ENCODE results near the gene SULF2. TPM values are rescaled to one million over a fixed set of nuclear protein-coding genes. Genes with fewer than 3 reads are reported as not detected.

The SULF2 gene
- total and polyA plus RNA-seq, 5 experiments from 2014 or later = 0.65 to 1.4 TPM; not detected in 3

GRCh38 chr20:47747669-47748031 is 37.6 kb downstream of the SULF2 start:
- no peak for ATAC-seq

GRCh38 chr20:47744803-47745202 is 40.5 kb downstream of the SULF2 start:
- ATAC-seq (no peak), DNase-seq (no peak)
- Mint-ChIP-seq H3K9me3 (no peaks in the 10 kb centered on the region), H3K36me3 (no peaks in the 10 kb centered on the region), H3K4me1 (peaks cover 9 to 22% (median 17%) of the 10 kb centered on the region in 4 donors), H3K4me3 (no peak overlapping the region), H3K27ac (no peak overlapping the region), H3K27me3 (peaks cover 2 to 21% (median 9%) of the 10 kb centered on the region in 5 donors)
- POLR2A ChIA-PET = no interaction called here

More at GRCh38 chr20:47747669-47748031, 37.6 kb downstream of the SULF2 start:
- DNase-seq = no peak
- no peaks in the 10 kb centered on the region for H3K9me3 Mint-ChIP-seq
- POLR2A ChIA-PET = no interaction called here
- H3K27me3 Mint-ChIP-seq = peaks cover 0 to 10% (median 2%) of the 10 kb centered on the region in 5 donors
- H3K4me1 Mint-ChIP-seq = peaks cover 7 to 22% (median 17%) of the 10 kb centered on the region in 4 donors
- peak overlapping the region in 2 of 10 donors; percentile 52 to 74 for H3K27ac Mint-ChIP-seq
- no peaks in the 10 kb centered on the region for H3K36me3 Mint-ChIP-seq
- H3K4me3 Mint-ChIP-seq = no peak overlapping the region

GRCh38 chr20:47743671-47744070 is 41.6 kb downstream of the SULF2 start:
- no peak overlapping the region for H3K27ac Mint-ChIP-seq
- POLR2A ChIA-PET = no interaction called here
- no peak for ATAC-seq
- DNase-seq = no peak
- peaks cover 2 to 21% (median 9%) of the 10 kb centered on the region in 5 donors for H3K27me3 Mint-ChIP-seq
- no peak overlapping the region for H3K4me3 Mint-ChIP-seq
- no peaks in the 10 kb centered on the region for H3K9me3 Mint-ChIP-seq
- H3K36me3 Mint-ChIP-seq = no peaks in the 10 kb centered on the region
- peaks cover 9 to 12% (median 9%) of the 10 kb centered on the region in 4 donors for H3K4me1 Mint-ChIP-seq

GRCh38 chr20:47741669-47742608 is 43.3 kb downstream of the SULF2 start:
- Mint-ChIP-seq H3K4me3 (no peak overlapping the region), H3K4me1 (peaks cover 0 to 4% (median 0%) of the 10 kb centered on the region in 4 donors), H3K36me3 (no peaks in the 10 kb centered on the region), H3K27ac (peak overlapping the region in 1 of 10 donors; percentile 62), H3K9me3 (no peaks in the 10 kb centered on the region), H3K27me3 (peaks cover 2 to 21% (median 9%) of the 10 kb centered on the region in 5 donors)
- no peak for ATAC-seq
- no peak for DNase-seq
- POLR2A ChIA-PET = interaction anchor here (1.0 kb wide), 1 partner anchor 15 kb away, joined by 3 read pairs; no protein-coding TSS in a partner anchor

- POLR2A ChIA-PET = no interaction called here
- Mint-ChIP-seq H3K4me3 (no peak overlapping the region), H3K4me1 (peaks cover 0 to 4% (median 0%) of the 10 kb centered on the region in 4 donors), H3K27me3 (peaks cover 2 to 21% (median 9%) of the 10 kb centered on the region in 5 donors), H3K9me3 (no peaks in the 10 kb centered on the region), H3K36me3 (no peaks in the 10 kb centered on the region), H3K27ac (peak overlapping the region in 2 of 10 donors; percentile 55 to 86)
- DNase-seq = no peak
- ATAC-seq = no peak
These were observed 44.5 kb downstream of the SULF2 start for GRCh38 chr20:47740862-47741184.

GRCh38 chr20:47740121-47740861 is 45.0 kb downstream of the SULF2 start:
- no peaks in the 10 kb centered on the region for H3K36me3 Mint-ChIP-seq
- peaks cover 2 to 21% (median 9%) of the 10 kb centered on the region in 5 donors for H3K27me3 Mint-ChIP-seq
- H3K27ac Mint-ChIP-seq = peak overlapping the region in 1 of 10 donors; percentile 55
- no peaks in the 10 kb centered on the region for H3K9me3 Mint-ChIP-seq
- POLR2A ChIA-PET = no interaction called here
- DNase-seq (no peak), ATAC-seq (no peak)
- no peak overlapping the region for H3K4me3 Mint-ChIP-seq
- peaks cover 0 to 4% (median 2%) of the 10 kb centered on the region in 4 donors for H3K4me1 Mint-ChIP-seq

- peaks cover 2 to 11% (median 4%) of the 10 kb centered on the region in 5 donors for H3K27me3 Mint-ChIP-seq
- no peaks in the 10 kb centered on the region for H3K36me3 Mint-ChIP-seq
- H3K4me1 Mint-ChIP-seq = peaks cover 0 to 5% (median under 1%) of the 10 kb centered on the region in 4 donors
- no peak for DNase-seq
- ATAC-seq = no peak
- H3K9me3 Mint-ChIP-seq = no peaks in the 10 kb centered on the region
- POLR2A ChIA-PET = no interaction called here
- no peak overlapping the region for H3K4me3 Mint-ChIP-seq
- no peak overlapping the region for H3K27ac Mint-ChIP-seq
These were observed 47.4 kb downstream of the SULF2 start for GRCh38 chr20:47737923-47738322.

- Mint-ChIP-seq H3K4me1 (peaks cover 0 to 5% (median under 1%) of the 10 kb centered on the region in 4 donors), H3K9me3 (no peaks in the 10 kb centered on the region), H3K36me3 (no peaks in the 10 kb centered on the region), H3K27me3 (peaks cover 0 to 10% (median 4%) of the 10 kb centered on the region in 5 donors), H3K4me3 (no peak overlapping the region), H3K27ac (no peak overlapping the region)
- ATAC-seq (no peak), DNase-seq (no peak)
- POLR2A ChIA-PET = no interaction called here
These were observed 48.6 kb downstream of the SULF2 start for GRCh38 chr20:47736570-47737152.

- ATAC-seq = no peak
- DNase-seq = no peak
- H3K27ac Mint-ChIP-seq = no peak overlapping the region
- H3K4me3 Mint-ChIP-seq = no peak overlapping the region
- no peaks in the 10 kb centered on the region for H3K9me3 Mint-ChIP-seq
- POLR2A ChIA-PET = no interaction called here
- H3K4me1 Mint-ChIP-seq = peaks cover 0 to 8% (median 0%) of the 10 kb centered on the region in 4 donors
- H3K27me3 Mint-ChIP-seq = peaks cover 0 to 2% (median 0%) of the 10 kb centered on the region in 5 donors
- no peaks in the 10 kb centered on the region for H3K36me3 Mint-ChIP-seq
These were observed 49.6 kb downstream of the SULF2 start for GRCh38 chr20:47735412-47736400.

- POLR2A ChIA-PET = no interaction called here
- no peaks in the 10 kb centered on the region for H3K9me3 Mint-ChIP-seq
- H3K36me3 Mint-ChIP-seq = no peaks in the 10 kb centered on the region
- H3K4me3 Mint-ChIP-seq = no peak overlapping the region
- DNase-seq (no peak), ATAC-seq (no peak)
- peaks cover 0 to 2% (median 0%) of the 10 kb centered on the region in 5 donors for H3K27me3 Mint-ChIP-seq
- peaks cover 0 to 13% (median 0%) of the 10 kb centered on the region in 4 donors for H3K4me1 Mint-ChIP-seq
- peak overlapping the region in 1 of 10 donors; percentile 64 for H3K27ac Mint-ChIP-seq
These were observed 50.4 kb downstream of the SULF2 start for GRCh38 chr20:47734870-47735269.

- no peak overlapping the region for H3K27ac Mint-ChIP-seq
- DNase-seq (no peak), ATAC-seq (no peak)
- no peak overlapping the region for H3K4me3 Mint-ChIP-seq
- peaks cover 0 to 2% (median 0%) of the 10 kb centered on the region in 5 donors for H3K27me3 Mint-ChIP-seq
- peaks cover 6 to 23% (median 7%) of the 10 kb centered on the region in 4 donors for H3K4me1 Mint-ChIP-seq
- H3K36me3 Mint-ChIP-seq = no peaks in the 10 kb centered on the region
- POLR2A ChIA-PET = no interaction called here
- H3K9me3 Mint-ChIP-seq = no peaks in the 10 kb centered on the region
These were observed 51.4 kb downstream of the SULF2 start for GRCh38 chr20:47733892-47734291.

- H3K27ac Mint-ChIP-seq = peak overlapping the region in 2 of 10 donors; percentile 35 to 53
- no peaks in the 10 kb centered on the region for H3K27me3 Mint-ChIP-seq
- POLR2A ChIA-PET = interaction anchor here (0.7 kb wide), 1 partner anchor 281 kb away, joined by 4 read pairs; no protein-coding TSS in a partner anchor
- H3K4me1 Mint-ChIP-seq = peaks cover 20 to 53% (median 36%) of the 10 kb centered on the region in 4 donors
- no peak for DNase-seq
- no peak for ATAC-seq
- no peaks in the 10 kb centered on the region for H3K9me3 Mint-ChIP-seq
- H3K36me3 Mint-ChIP-seq = no peaks in the 10 kb centered on the region
- H3K4me3 Mint-ChIP-seq = no peak overlapping the region
These were observed 54.5 kb downstream of the SULF2 start for GRCh38 chr20:47730744-47731143.

Measured in naive thymus-derived CD8-positive, alpha-beta T cell (primary cell).